HG03045 (cell line): Measurements from ENCODE around the gene NDUFB10.

ENCODE experiments used
- ATAC-seq: cut with Tn5 transposase; IDR thresholded peaks from one replicate; pipeline ENCODE4 v1.9.1; 2021; ENCODE audit warnings: mild to moderate bottlenecking, moderate library complexity; ENCODE audit not compliant: unreplicated experiment

NDUFB10 gene

GRCh38 chr16:1998852-1999801 is 39.8 kb downstream of the NDUFB10 start:
- no peak for ATAC-seq

- no peak for ATAC-seq
Observed at GRCh38 chr16:1999866-2000514, 40.7 kb downstream of the NDUFB10 start.

- no peak for ATAC-seq
Observed at GRCh38 chr16:2001035-2001434, 41.7 kb downstream of the NDUFB10 start.

- ATAC-seq = no peak
Observed at GRCh38 chr16:2001456-2002355, 42.4 kb downstream of the NDUFB10 start.

GRCh38 chr16:2002406-2003230 is 43.3 kb downstream of the NDUFB10 start:
- no peak for ATAC-seq

DNA sequence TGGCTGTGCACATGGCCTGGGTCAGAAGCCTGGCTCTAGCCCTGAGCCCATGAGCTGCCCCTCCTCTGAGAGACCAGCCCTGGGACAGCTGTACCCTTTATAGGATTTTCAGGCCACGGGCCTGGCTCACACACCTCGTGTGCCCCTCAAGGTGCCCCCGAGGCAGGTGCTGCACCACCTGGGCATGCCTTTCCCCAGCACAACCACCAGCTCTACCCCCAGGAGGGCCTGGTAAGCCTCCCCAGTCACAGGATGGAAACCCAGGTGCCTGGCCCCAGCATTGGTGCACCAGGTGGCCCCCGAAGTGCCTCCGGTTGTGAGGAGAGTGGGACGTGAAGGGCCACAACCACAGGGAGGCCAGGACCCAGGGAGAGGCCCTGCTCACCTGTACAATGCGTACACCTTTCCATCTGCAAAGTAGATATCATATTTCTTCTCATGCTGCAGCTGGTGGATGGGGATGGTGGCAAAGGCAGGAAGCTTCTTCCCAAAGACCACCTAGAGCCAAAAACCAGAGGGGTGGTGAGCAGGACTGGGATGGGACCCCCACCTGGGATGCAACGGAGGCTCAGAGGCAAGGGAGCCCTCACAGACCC is 44.0 kb downstream of the NDUFB10 start:
- no peak for ATAC-seq

- peak; percentile 61 for ATAC-seq
Observed at GRCh38 chr16:2003827-2004641, 44.7 kb downstream of the NDUFB10 start.

- no peak for ATAC-seq
Observed at GRCh38 chr16:2004795-2005517, 45.6 kb downstream of the NDUFB10 start.

DNA sequence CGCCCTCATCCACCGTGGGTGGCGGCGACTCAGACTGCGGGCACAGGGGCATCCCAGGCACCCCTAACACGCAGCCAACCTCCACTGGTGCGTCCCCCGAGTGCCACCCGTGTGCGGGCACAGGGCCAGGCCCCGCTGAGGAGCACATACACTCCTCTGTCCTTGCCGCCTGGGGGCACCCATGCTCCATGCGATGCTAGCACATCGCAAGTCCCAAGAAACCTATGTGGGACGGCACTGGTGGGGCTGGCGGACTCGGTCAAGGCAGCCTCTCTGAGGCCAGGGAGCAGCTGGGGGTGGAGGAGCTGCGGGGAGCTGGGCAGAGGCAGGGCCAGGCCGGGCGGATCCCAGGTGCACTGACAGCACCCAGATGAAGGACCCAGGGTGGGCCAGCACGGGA is 46.3 kb downstream of the NDUFB10 start:
- no peak for ATAC-seq

- ATAC-seq = no peak
Observed at GRCh38 chr16:2006317-2006716, 47.0 kb downstream of the NDUFB10 start.

- ATAC-seq = no peak
Observed at GRCh38 chr16:2007081-2007836, 47.9 kb downstream of the NDUFB10 start.

GRCh38 chr16:2008009-2008526 is 48.7 kb downstream of the NDUFB10 start:
- no peak for ATAC-seq

GRCh38 chr16:2008631-2009163 is 49.4 kb downstream of the NDUFB10 start:
- no peak for ATAC-seq

DNA sequence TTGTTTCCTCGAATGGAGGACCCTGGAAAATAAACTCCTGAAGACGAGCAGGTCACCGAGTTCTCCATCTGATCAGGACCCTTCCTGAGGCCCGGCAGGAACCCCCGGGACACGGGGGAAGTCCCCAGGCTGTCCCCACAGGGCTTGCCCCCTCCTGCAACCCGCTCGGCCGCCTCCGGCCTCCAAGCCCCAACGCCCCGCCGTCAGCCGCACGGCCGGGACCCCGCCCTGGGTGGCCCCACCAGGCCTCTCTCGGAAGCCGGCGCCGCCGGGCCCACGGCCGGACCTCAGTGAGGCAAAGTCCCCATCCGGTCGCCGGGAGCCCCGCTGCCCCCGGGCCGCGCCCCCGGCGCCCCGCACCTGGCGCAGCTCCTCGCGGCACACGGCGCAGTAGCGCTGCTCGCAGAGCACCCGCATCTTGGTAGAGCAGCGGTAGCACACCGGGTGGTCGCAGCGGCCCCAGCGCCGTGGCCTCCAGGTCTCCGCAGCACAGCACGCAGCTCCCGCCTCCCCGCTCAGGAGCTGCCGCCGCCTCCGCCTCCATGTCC is 49.9 kb downstream of the NDUFB10 start:
- peak; percentile 33 for ATAC-seq

GRCh38 chr16:2009791-2010510 is 50.6 kb downstream of the NDUFB10 start, which contains the start of gene ZNF598:
ZNF598 (minus strand) TSS chr16:2009821.
- ATAC-seq = peak; percentile 81
